Activated CD4-positive, alpha-beta T cell treated with anti-CD3 and anti-CD28 coated beads, Interleukin-2, amount 50 U/mL, for 4 hours (primary cell): ENCODE results near the gene P3H3.

ENCODE experiments used
- DNase-seq, 2 experiments: peaks; one replicate each; pipeline ENCODE4 v3.0.0-alpha.2; 2020

P3H3 gene

DNA sequence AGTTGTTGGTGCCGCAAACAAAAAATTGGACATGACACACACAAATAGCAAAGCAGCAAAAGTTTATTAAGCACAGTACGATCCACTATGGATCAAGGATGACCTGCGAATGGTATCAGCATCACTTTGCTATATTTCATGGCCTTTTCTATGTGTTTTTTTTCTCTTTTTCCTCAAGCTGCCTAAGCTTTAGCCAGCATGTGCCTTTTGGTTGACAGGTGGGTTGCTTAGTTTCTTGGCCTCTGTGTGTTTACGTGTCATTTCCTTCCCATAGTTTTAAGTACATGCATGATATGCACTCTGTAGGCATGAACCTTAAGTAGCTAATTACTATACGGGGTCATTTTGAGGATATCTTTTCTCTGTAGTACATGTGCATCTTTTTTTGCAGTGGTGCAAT lies 29.1 kb upstream of the P3H3 start:
- DNase-seq: no peak

- no peak for DNase-seq
Measured at GRCh38 chr12:6807170-6807569, 21.0 kb upstream of the P3H3 start.

GRCh38 chr12:6809056-6809455 lies 19.2 kb upstream of the P3H3 start:
- DNase-seq: no peak

DNA sequence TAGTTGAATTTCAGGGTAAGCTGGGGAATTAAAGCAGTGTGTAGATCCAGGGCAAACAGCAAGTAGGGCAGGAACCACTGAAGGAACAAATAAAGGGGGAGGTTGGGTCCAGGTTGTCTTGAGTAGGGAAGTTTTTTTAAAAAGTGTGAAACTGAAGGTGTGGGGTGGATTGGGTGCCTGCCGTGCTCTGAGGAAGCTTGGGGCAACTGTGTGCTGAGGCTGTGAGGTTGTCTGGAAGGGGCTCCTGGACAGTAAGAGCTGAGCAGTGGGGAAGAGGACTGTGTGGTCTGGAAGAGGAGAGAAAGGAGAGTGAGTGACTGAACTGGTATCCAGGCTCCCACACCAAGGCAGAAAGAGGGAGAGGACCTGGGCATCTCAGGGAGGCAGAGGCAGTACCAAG lies 17.4 kb upstream of the P3H3 start:
- DNase-seq: no peak

- no peak for DNase-seq
Measured at GRCh38 chr12:6813363-6813762, 14.8 kb upstream of the P3H3 start.

GRCh38 chr12:6816598-6816997 lies 11.6 kb upstream of the P3H3 start:
- no peak for DNase-seq

DNA sequence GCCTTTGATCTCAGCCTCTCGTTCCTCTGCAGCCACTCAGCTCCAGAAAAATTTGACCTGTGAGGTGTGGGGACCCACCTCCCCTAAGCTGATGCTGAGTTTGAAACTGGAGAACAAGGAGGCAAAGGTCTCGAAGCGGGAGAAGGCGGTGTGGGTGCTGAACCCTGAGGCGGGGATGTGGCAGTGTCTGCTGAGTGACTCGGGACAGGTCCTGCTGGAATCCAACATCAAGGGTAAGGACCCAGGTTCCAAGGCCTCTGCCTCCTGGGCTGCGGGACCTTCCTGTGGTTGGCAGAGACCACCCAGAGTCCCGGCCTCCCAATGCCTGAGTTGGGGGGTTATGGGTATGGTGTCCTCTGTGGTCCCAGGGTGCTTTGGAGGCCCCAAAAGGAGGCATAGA lies 11.1 kb upstream of the P3H3 start:
- no peak for DNase-seq

- no peak for DNase-seq
Measured at GRCh38 chr12:6817662-6818157, 10.5 kb upstream of the P3H3 start.

DNA sequence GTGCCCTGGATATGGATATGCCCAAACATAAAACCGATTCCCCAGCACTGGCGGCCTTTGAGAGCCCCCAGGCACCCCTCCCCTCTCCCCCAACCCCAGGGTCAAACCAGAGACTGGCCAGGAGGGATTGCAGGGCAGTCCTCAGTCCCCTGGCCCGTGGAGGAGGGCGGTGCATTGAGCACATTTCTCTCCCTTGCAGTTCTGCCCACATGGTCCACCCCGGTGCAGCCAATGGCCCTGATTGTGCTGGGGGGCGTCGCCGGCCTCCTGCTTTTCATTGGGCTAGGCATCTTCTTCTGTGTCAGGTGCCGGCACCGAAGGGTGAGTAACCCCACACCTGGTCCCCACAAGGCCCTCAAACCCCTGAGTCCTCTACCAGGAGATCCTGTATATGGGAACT lies 10.0 kb upstream of the P3H3 start:
- DNase-seq: no peak

DNA sequence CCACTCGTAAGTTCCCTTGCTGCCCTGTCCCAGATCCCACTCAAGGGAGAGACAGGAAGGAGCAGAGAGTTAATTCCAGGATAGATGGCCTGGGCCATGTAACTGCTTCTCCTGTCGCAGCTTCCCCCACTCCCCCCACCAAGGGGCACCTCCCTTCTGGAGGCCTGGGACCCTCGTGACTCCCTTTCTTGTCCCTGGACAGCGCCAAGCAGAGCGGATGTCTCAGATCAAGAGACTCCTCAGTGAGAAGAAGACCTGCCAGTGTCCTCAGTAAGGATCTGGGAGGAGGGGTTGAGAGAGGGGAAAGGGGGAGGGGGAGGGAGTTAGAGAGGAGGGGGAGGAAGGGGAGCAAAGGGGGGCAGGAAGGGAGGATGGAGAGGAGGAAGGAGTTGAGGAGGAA lies 9.6 kb upstream of the P3H3 start:
- DNase-seq: no peak

DNA sequence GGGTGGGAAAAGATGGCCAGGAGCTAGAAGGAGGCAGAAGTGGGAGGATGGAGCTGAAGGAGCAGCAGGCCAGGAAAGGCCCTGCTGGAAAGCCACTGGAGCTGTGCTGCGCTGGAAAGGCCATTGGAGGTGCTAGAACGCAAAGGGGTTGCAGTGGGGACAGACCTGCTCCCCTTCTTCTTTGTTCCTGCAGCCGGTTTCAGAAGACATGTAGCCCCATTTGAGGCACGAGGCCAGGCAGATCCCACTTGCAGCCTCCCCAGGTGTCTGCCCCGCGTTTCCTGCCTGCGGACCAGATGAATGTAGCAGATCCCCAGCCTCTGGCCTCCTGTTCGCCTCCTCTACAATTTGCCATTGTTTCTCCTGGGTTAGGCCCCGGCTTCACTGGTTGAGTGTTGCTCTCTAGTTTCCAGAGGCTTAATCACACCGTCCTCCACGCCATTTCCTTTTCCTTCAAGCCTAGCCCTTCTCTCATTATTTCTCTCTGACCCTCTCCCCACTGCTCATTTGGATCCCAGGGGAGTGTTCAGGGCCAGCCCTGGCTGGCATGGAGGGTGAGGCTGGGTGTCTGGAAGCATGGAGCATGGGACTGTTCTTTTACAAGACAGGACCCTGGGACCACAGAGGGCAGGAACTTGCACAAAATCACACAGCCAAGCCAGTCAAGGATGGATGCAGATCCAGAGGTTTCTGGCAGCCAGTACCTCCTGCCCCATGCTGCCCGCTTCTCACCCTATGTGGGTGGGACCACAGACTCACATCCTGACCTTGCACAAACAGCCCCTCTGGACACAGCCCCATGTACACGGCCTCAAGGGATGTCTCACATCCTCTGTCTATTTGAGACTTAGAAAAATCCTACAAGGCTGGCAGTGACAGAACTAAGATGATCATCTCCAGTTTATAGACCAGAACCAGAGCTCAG lies 8.8 kb upstream of the P3H3 start:
- no peak for DNase-seq

- DNase-seq: no peak
Measured at GRCh38 chr12:6820166-6820565, 8.0 kb upstream of the P3H3 start.

DNA sequence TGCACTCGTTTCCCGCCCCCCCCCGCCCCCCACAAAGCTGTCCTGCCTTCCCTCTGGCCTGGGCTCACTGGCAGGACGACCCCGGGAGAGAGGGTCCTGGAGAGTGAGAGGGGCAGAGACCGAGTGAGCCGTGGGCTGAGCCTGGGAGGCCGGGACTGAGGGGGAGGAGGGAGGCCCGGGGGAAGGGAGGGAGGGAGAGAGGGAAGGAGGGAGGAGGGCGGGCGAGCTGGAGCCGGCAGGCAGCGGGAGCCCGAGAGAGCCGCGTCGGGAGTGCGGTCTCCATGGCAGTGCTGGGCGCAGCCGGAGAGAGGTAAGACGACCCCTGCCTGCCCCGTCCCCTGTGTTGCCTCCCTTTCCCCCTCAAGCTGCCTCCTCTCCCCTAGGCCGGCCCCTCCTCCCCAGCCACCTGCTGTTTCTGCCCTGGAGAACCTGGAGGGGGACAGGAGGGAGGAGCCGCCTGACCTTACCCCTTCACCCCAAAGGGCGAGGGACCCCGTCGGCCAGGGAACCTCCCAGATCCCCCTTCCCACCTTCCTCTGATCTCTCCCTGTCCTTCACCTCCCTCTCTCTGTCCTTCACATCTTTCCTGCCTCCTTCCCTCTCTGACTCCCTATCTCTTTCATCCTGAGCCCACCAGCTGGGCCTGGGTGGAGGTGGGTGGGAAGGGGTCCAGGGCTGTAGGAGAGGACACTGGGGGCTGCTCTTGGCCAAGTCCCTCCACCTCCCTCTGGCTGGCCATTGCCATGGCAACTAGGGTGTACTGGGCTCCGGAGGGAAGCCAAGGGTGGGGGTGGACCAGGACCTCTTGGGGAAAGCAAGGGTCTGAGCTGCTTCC lies 6.4 kb upstream of the P3H3 start, which contains the start of gene GPR162:
TSS of gene GPR162 (plus strand) at position 231 of the 835 bp plus-strand sequence. CDS start 2,078 bp downstream, outside the sequence.
- no peak for DNase-seq

GRCh38 chr12:6822426-6823135 lies 5.6 kb upstream of the P3H3 start:
- DNase-seq: no peak

DNA sequence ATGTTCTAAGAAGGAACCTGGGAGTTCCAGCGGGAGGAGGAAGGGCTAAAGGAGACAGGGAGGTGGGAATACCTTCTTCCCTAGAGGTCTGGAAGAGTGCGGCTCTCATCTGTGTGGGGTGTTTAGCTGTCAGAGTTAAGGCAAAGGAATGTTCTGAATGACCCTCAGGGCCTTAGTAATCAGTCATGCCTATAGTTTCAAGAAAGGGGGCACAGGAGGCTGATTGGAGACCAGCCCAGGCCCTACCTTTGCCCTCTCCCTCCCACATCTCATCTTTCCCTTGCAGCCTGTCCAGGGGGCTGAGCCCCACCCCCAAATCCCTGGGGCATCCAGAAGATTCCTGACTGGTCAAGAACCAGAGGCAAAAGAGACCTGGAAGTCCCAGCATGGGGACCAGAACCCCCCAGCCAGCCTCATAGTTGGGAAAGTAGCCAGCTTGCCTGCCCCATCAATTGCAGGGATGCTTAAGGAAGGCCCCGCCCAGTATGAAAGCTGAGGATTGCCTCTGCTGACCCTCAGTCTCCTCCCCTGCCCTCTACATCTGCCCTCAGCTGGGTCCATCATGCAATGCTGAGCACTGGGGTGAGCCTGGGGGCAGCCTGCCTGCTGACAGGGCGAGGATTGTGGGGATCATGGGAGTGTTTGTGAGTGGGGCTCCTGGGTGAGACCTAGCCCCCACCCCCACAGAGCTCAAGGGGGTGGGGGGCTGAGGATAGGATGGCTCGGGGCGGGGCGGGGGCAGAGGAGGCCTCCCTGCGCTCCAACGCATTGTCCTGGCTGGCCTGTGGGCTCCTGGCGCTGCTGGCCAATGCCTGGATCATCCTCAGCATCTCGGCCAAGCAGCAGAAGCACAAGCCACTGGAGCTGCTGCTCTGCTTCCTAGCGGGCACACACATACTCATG lies 4.8 kb upstream of the P3H3 start:
- no peak for DNase-seq

DNA sequence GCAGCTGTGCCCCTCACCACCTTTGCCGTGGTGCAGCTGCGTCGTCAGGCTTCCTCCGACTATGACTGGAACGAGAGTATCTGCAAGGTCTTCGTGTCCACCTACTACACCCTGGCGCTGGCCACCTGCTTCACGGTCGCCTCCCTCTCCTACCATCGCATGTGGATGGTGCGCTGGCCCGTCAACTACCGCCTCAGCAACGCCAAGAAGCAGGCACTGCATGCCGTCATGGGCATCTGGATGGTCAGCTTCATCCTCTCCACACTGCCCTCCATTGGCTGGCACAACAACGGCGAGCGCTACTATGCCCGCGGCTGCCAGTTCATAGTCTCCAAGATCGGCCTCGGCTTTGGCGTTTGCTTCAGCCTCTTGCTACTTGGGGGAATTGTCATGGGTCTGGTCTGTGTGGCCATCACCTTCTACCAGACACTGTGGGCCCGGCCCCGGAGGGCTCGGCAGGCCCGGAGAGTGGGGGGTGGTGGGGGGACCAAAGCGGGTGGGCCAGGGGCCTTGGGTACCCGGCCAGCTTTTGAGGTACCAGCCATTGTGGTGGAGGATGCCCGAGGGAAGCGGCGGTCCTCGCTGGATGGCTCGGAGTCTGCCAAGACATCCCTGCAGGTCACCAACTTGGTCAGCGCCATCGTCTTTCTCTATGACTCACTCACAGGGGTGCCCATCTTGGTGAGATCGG lies 4.0 kb upstream of the P3H3 start:
- no peak for DNase-seq

DNA sequence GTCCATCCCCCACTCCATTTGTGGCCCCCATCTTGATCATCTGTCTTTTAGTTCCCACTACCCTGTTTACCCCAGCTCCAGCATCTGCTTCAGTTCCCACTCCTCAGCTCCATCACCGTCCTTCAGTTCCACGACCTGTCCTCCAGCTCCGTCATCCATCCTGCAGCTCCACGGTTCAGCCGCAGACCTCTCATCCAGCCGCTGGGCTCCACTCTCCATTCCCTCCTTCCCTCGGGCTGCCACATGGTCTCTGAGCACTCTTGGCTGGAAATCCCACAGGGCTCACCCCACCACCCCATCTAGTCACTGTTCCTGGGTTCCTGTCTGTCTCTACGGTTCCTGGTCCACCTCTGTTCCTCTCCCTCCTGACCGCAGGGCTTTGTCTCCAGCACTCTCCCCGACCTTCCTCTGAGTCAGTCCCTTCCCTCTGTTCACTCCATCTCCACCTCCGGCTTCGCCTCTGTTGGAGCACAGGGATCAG lies 3.3 kb upstream of the P3H3 start:
- DNase-seq: no peak

DNA sequence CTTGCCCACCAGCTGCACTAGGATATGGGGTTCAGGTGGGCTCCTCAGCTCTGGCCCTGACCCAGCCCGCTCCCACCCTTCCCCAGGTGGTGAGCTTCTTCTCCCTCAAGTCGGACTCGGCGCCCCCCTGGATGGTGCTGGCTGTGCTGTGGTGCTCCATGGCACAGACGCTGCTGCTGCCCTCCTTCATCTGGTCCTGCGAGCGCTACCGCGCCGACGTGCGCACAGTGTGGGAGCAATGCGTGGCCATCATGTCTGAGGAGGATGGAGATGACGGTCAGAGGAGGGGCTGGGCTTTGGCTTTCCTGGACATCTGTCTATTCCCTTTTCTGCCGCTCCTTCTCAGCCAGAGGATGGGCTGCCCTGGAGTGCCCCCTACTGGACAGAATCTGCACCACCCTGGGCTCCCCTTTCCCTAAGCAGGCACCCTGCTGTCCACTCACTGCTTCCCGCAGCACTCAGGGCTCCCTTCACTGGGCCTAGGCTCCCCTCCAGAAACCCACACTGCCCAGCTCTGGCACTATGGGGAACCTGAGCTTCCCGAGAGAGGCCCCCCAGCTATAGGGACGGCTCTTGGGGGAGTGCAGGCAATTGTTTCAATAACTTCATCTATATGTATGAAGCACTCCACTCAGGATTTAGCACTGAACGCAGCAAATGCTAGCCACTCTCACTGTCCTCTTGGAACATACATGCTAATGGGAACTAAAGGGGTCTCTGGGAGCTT lies 2.6 kb upstream of the P3H3 start:
- DNase-seq: peak; percentile 77 to 83

- no peak for DNase-seq
Measured at GRCh38 chr12:6826125-6826733, 2.0 kb upstream of the P3H3 start.
